ENCODE results near the gene SBSN.

DNA sequence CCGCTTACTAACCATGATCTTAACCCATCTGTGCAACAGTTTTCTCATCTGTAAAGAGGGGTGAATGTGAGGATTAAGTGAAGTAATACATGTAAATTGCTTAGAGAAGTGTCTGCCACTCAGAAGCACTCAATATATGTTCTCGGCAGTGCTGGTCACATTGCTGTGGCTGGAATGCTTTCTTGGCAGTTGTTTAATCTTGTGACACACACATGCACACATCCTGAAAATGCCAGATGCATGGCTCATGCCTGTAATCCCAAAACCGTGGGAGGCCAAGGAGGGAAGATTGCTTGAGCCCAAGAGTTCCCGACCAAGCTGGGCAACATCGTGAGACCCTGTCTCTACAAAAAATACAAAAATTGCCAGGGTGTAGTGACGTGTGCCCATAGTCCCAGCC lies 9.8 kb downstream of the SBSN start:
- TF ChIP-seq EZH2 (IDR thresholded peaks at IDR 0.05; ENCODE audit: borderline replicate concordance, insufficient read depth, low read depth, low read length, poor library complexity, severe bottlenecking) (no peak), CTCF (IDR thresholded peaks at IDR 0.05) (no peak)

Data from B cell (primary cell).